Measurements from ENCODE around the gene DENND6B.
A peak's percentile ranks its signal among the peaks of the same experiment; 100 is the strongest.

DNA sequence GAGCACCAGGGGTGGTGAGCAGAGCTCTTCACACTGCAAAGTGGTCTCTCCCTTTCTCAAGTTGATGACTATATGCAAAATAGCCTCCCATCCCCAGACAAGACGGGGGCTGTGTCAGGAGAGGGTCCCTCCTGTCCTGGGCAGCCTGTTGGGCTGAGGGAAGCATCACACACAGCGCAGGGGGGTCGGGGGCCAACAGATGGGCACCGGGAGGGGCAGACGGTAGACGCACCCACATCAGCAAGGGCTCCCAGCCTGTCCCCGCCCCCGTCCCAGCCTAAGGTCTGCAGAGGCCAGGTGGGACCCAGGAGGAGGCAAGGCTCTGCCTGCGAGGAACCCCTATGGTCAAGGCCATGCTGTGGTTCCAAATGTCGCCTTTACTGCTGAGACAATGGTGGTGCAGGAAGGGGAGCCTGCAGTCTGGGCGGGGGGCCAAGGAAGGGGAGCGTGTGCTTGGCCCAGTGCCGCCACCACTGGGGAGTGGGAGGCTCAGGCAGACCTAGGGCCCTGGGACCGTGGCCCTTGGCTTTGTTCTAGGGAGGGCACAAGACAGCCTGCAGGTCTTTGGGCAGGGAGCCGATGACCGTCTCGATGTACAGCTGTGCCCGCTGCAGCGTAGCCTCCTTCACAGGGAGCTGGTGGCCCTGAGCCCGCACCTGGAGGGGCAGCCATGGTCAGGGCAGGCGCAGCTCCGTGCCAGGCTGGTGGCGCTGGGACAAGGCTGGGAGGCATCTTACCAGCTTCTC lies 15.0 kb downstream of the DENND6B start:
- TF ChIP-seq TAF1 (IDR thresholded peaks at IDR 0.05; ENCODE audit: low read depth) (no peak), YY1 (IDR thresholded peaks at IDR 0.05; ENCODE audit: low read depth) (no peak), ZBTB7A (IDR thresholded peaks at IDR 0.05; ENCODE audit: low read depth) (no peak), EP300 (IDR thresholded peaks at IDR 0.05; ENCODE audit: borderline replicate concordance) (no peak), CREB1 (IDR thresholded peaks at IDR 0.05; ENCODE audit: low read depth) (no peak), FOXM1 (IDR thresholded peaks at IDR 0.05; ENCODE audit: borderline replicate concordance, low read depth) (no peak), RAD21 (IDR thresholded peaks at IDR 0.05; ENCODE audit: low read depth) (no peak), CEBPB (IDR thresholded peaks at IDR 0.05) (no peak), EGR1 (IDR thresholded peaks at IDR 0.05) (no peak), NFIC (IDR thresholded peaks at IDR 0.05) (0 out of 2 replicates have a peak, but pooled peaks have one; percentile 7), TEAD4 (IDR thresholded peaks at IDR 0.05) (no peak)
- TF ChIP-seq, protein P1, sequence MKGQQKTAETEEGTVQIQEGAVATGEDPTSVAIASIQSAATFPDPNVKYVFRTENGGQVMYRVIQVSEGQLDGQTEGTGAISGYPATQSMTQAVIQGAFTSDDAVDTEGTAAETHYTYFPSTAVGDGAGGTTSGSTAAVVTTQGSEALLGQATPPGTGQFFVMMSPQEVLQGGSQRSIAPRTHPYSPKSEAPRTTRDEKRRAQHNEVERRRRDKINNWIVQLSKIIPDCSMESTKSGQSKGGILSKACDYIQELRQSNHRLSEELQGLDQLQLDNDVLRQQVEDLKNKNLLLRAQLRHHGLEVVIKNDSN (IDR thresholded peaks at IDR 0.05) = no peak
- TF ChIP-seq, protein P2, sequence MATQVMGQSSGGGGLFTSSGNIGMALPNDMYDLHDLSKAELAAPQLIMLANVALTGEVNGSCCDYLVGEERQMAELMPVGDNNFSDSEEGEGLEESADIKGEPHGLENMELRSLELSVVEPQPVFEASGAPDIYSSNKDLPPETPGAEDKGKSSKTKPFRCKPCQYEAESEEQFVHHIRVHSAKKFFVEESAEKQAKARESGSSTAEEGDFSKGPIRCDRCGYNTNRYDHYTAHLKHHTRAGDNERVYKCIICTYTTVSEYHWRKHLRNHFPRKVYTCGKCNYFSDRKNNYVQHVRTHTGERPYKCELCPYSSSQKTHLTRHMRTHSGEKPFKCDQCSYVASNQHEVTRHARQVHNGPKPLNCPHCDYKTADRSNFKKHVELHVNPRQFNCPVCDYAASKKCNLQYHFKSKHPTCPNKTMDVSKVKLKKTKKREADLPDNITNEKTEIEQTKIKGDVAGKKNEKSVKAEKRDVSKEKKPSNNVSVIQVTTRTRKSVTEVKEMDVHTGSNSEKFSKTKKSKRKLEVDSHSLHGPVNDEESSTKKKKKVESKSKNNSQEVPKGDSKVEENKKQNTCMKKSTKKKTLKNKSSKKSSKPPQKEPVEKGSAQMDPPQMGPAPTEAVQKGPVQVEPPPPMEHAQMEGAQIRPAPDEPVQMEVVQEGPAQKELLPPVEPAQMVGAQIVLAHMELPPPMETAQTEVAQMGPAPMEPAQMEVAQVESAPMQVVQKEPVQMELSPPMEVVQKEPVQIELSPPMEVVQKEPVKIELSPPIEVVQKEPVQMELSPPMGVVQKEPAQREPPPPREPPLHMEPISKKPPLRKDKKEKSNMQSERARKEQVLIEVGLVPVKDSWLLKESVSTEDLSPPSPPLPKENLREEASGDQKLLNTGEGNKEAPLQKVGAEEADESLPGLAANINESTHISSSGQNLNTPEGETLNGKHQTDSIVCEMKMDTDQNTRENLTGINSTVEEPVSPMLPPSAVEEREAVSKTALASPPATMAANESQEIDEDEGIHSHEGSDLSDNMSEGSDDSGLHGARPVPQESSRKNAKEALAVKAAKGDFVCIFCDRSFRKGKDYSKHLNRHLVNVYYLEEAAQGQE (IDR thresholded peaks at IDR 0.05; ENCODE audit: low read depth) = no peak
- TF ChIP-seq, protein P3, sequence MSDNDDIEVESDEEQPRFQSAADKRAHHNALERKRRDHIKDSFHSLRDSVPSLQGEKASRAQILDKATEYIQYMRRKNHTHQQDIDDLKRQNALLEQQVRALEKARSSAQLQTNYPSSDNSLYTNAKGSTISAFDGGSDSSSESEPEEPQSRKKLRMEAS (IDR thresholded peaks at IDR 0.05) = no peak

Measured in Ishikawa (cell line).